ENCODE measurements around the gene STYXL2.

- TF ChIP-seq SIN3A (IDR thresholded peaks at IDR 0.05; ENCODE audit: borderline replicate concordance, insufficient read depth, low read length) (no peak), POLR2AphosphoS5 (IDR thresholded peaks at IDR 0.05; ENCODE audit: low read depth, low read length) (no peak)
- TF ChIP-seq, protein P1, sequence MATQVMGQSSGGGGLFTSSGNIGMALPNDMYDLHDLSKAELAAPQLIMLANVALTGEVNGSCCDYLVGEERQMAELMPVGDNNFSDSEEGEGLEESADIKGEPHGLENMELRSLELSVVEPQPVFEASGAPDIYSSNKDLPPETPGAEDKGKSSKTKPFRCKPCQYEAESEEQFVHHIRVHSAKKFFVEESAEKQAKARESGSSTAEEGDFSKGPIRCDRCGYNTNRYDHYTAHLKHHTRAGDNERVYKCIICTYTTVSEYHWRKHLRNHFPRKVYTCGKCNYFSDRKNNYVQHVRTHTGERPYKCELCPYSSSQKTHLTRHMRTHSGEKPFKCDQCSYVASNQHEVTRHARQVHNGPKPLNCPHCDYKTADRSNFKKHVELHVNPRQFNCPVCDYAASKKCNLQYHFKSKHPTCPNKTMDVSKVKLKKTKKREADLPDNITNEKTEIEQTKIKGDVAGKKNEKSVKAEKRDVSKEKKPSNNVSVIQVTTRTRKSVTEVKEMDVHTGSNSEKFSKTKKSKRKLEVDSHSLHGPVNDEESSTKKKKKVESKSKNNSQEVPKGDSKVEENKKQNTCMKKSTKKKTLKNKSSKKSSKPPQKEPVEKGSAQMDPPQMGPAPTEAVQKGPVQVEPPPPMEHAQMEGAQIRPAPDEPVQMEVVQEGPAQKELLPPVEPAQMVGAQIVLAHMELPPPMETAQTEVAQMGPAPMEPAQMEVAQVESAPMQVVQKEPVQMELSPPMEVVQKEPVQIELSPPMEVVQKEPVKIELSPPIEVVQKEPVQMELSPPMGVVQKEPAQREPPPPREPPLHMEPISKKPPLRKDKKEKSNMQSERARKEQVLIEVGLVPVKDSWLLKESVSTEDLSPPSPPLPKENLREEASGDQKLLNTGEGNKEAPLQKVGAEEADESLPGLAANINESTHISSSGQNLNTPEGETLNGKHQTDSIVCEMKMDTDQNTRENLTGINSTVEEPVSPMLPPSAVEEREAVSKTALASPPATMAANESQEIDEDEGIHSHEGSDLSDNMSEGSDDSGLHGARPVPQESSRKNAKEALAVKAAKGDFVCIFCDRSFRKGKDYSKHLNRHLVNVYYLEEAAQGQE (IDR thresholded peaks at IDR 0.05; ENCODE audit: insufficient read depth in 1 of 2, low read depth in 2 of 2, low read length in 2 of 2) = no peak
These were observed 39.3 kb upstream of the STYXL2 start for GRCh38 chr1:167054531-167054930.
